H1 (cell line): ENCODE results near the gene TAX1BP1.

Experiments
- CHD2 ChIP-seq: IDR thresholded peaks from 2 replicates; pipeline ENCODE4 v1.6.1; 2012; ENCODE audit warnings: low read length, improper control_type of control experiment
- EGR1 ChIP-seq: IDR thresholded peaks from 2 replicates; pipeline ENCODE4 v1.6.1; 2011; ENCODE audit warnings: low read depth, low read length, borderline replicate concordance
- EP300 ChIP-seq, 2 experiments: IDR thresholded peaks; 1 replicate in 1 of 2; 2 replicates in 1 of 2; pipeline ENCODE4 v1.6.1; 2011 to 2012; ENCODE audit warnings: low read depth in 2 of 2, low read length in 2 of 2, mild to moderate bottlenecking in 2 of 2, borderline replicate concordance in 1 of 2, inconsistent platforms in 1 of 2, moderate library complexity in 1 of 2
- EZH2 ChIP-seq: fragments of 200-600 bp; sonication (generic); IDR thresholded peaks from 2 replicates; pipeline ENCODE4 v1.7.1; 2012; ENCODE audit warnings: low read depth, mild to moderate bottlenecking, moderate library complexity, low read length, inconsistent platforms; ENCODE audit not compliant: severe bottlenecking
- GABPA ChIP-seq: IDR thresholded peaks from 2 replicates; pipeline ENCODE4 v1.6.1; 2011; ENCODE audit warnings: mild to moderate bottlenecking, low read length, moderate library complexity, borderline replicate concordance; ENCODE audit not compliant: insufficient read depth
- GTF2F1 ChIP-seq: IDR thresholded peaks from 2 replicates; pipeline ENCODE4 v1.6.1; 2012; ENCODE audit warnings: low read depth, low read length, improper control_type of control experiment, borderline replicate concordance
- HDAC2 ChIP-seq, 2 experiments: fragments of 300-600 bp in 1 of 2; sonication (generic) in 1 of 2; IDR thresholded peaks; 2 replicates each; pipeline ENCODE4 v1.6.1; 2011 to 2012; ENCODE audit warnings: low read depth in 2 of 2, low read length in 2 of 2, mild to moderate bottlenecking in 2 of 2, moderate library complexity in 2 of 2, borderline replicate concordance in 1 of 2, inconsistent platforms in 1 of 2
- JUN ChIP-seq: IDR thresholded peaks from 2 replicates; pipeline ENCODE4 v1.6.1; 2011; ENCODE audit warnings: low read depth, mild to moderate bottlenecking, improper control_type of control experiment, low read length
- POLR2A ChIP-seq, 2 experiments: IDR thresholded peaks; 1 replicate in 1 of 2; 2 replicates in 1 of 2; pipeline ENCODE4 v1.6.1; 2011; ENCODE audit warnings: low read depth in 2 of 2, low read length in 2 of 2, mild to moderate bottlenecking in 2 of 2; ENCODE audit errors: control extremely low read depth in 1 of 2
- POLR2AphosphoS5 ChIP-seq: IDR thresholded peaks from 2 replicates; pipeline ENCODE4 v1.6.1; 2011; ENCODE audit warnings: low read depth, low read length
- SIRT6 ChIP-seq: IDR thresholded peaks from one replicate; pipeline ENCODE4 v1.7.1; 2012; ENCODE audit warnings: low read length, inconsistent platforms
- SP2 ChIP-seq: IDR thresholded peaks from 2 replicates; pipeline ENCODE4 v1.6.1; 2012; ENCODE audit warnings: mild to moderate bottlenecking, low read length, inconsistent platforms
- TAF1 ChIP-seq: IDR thresholded peaks from 2 replicates; pipeline ENCODE4 v1.6.1; 2011; ENCODE audit warnings: mild to moderate bottlenecking, low read depth, low read length
- TF ChIP-seq, protein P1 (sequence below), 3 experiments: IDR thresholded peaks; 1 replicate in 2 of 3; 2 replicates in 1 of 3; pipeline versions ENCODE4 v1.5.1 to v1.6.1; 2011; ENCODE audit warnings: low read length in 3 of 3, mild to moderate bottlenecking in 3 of 3, inconsistent platforms in 2 of 3, low read depth in 1 of 3, moderate library complexity in 1 of 3; ENCODE audit not compliant: insufficient read depth in 1 of 3; ENCODE audit errors: control extremely low read depth in 1 of 3

DNA sequence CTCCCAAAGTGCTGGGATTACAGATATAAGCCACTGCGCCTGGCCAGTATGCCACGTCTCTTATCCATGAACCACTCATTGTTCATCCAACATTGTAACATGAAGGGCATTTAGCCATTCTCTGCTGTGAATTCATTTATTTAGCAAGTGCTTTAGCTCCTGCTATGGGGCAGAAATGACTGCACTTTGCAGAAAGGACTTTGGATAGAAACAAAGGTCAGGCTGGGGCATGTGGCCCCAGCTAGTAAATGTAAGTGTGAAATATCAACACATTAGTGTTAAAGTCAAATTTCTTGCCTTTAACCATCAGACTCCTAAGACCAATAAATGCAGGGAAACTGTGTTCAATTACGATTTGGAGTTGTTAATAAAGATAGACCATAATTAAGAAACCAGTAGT, 27.7 kb upstream of the TAX1BP1 start:
- TF ChIP-seq, protein P1, sequence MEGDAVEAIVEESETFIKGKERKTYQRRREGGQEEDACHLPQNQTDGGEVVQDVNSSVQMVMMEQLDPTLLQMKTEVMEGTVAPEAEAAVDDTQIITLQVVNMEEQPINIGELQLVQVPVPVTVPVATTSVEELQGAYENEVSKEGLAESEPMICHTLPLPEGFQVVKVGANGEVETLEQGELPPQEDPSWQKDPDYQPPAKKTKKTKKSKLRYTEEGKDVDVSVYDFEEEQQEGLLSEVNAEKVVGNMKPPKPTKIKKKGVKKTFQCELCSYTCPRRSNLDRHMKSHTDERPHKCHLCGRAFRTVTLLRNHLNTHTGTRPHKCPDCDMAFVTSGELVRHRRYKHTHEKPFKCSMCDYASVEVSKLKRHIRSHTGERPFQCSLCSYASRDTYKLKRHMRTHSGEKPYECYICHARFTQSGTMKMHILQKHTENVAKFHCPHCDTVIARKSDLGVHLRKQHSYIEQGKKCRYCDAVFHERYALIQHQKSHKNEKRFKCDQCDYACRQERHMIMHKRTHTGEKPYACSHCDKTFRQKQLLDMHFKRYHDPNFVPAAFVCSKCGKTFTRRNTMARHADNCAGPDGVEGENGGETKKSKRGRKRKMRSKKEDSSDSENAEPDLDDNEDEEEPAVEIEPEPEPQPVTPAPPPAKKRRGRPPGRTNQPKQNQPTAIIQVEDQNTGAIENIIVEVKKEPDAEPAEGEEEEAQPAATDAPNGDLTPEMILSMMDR (IDR thresholded peaks at IDR 0.05; ENCODE audit: control extremely low read depth in 1 of 3, insufficient read depth in 1 of 3, low read depth in 1 of 3, low read length in 3 of 3), result no peak
- no peak for TF ChIP-seq GTF2F1
- no peak for TF ChIP-seq SIRT6
- no peak for TF ChIP-seq POLR2A (IDR thresholded peaks at IDR 0.05; ENCODE audit: control extremely low read depth in 1 of 2, low read depth in 2 of 2, low read length in 2 of 2)
- no peak for TF ChIP-seq CHD2
- TF ChIP-seq JUN, result no peak
- TF ChIP-seq EGR1, result no peak
- no peak for TF ChIP-seq SP2
- TF ChIP-seq HDAC2 (IDR thresholded peaks at IDR 0.05; ENCODE audit: borderline replicate concordance in 1 of 2, low read depth in 2 of 2, low read length in 2 of 2), result no peak
- no peak for TF ChIP-seq EZH2
- TF ChIP-seq POLR2AphosphoS5, result no peak
- TF ChIP-seq TAF1, result no peak
- no peak for TF ChIP-seq GABPA
- no peak for TF ChIP-seq EP300 (IDR thresholded peaks at IDR 0.05; ENCODE audit: borderline replicate concordance in 1 of 2, low read depth in 2 of 2, low read length in 2 of 2)
